ENCODE results near the gene CAMK2N2.

GRCh38 chr3:184234671-184235380 lies 26.5 kb downstream of the CAMK2N2 start:
- no peak for TF ChIP-seq EZH2 (optimal IDR thresholded peaks at IDR 0.05; ENCODE audit: low read depth, low read length)
- TF ChIP-seq, protein P1, sequence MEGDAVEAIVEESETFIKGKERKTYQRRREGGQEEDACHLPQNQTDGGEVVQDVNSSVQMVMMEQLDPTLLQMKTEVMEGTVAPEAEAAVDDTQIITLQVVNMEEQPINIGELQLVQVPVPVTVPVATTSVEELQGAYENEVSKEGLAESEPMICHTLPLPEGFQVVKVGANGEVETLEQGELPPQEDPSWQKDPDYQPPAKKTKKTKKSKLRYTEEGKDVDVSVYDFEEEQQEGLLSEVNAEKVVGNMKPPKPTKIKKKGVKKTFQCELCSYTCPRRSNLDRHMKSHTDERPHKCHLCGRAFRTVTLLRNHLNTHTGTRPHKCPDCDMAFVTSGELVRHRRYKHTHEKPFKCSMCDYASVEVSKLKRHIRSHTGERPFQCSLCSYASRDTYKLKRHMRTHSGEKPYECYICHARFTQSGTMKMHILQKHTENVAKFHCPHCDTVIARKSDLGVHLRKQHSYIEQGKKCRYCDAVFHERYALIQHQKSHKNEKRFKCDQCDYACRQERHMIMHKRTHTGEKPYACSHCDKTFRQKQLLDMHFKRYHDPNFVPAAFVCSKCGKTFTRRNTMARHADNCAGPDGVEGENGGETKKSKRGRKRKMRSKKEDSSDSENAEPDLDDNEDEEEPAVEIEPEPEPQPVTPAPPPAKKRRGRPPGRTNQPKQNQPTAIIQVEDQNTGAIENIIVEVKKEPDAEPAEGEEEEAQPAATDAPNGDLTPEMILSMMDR (IDR thresholded peaks at IDR 0.05; ENCODE audit: low read length): no peak

Data from MM.1S (cell line).